Measurements from ENCODE around the gene ACSF3.
"Not testable (repeated sequence)": the region's sequence is repeated elsewhere in the genome, so short reads cannot be mapped to it uniquely, and the experiment has no call there.

The ACSF3 gene

DNA sequence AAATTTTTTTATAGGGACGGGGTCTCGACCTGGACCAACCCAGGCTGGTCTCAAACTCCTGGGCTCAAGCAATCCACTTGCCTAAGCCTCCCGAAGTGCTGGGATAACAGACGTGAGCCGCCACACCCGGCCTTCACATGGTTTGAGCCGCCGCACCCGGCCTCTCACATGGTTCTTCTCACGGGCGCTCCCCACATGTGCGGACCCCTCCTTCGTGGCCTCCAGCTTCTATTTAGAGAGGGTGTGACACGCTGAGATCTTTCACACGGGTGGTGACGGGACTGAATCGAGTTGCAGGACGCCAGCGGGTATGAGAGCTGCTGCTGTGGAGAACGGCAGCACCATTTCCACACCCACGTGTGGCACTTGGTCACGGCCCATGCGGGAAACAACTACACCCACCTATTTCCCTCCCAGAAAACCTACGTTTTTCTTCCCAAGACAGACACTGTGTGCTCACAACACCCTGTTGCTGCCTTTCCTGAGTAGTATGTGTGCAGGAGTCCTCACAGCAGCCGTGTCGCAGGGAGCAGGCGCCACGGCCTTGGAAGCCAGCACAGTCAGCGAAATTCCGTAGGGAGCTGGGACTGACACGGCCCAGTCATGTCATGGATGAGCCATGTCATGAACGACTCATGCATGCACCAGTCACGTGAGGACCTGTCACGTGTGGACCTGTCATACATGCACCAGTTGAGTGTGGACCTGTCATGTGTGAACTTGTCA lies 20.1 kb upstream of the ACSF3 start:
- no peak for DNase-seq (ENCODE audit: low spot score)

- DNase-seq (ENCODE audit: low spot score), result not testable (repeated sequence)
Observed at GRCh38 chr16:89074072-89074674, 19.5 kb upstream of the ACSF3 start.

GRCh38 chr16:89074803-89075688 lies 18.6 kb upstream of the ACSF3 start:
- DNase-seq (ENCODE audit: low spot score), result no peak

GRCh38 chr16:89076159-89076558 lies 17.5 kb upstream of the ACSF3 start:
- no peak for DNase-seq (ENCODE audit: low spot score)

DNA sequence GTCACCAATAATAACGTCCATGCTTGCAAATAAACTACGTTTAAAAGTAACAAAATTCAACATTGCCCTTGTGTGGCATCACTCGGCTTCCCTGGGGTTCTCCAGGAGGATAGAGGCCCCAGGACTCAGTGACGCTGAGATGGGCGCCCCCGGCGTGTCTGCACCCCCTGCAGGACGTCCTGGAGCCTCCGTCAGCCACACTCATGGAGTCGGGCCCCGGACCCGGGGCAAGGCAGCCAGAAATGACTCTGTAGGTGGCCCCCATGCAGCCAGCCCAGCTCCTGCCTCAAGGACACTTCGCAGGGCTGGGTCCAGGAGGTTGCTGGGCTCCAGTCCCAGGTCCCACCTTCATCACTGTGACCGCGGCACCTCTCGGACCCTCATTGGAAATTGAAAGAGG lies 16.6 kb upstream of the ACSF3 start:
- DNase-seq (ENCODE audit: low spot score), result no peak

DNA sequence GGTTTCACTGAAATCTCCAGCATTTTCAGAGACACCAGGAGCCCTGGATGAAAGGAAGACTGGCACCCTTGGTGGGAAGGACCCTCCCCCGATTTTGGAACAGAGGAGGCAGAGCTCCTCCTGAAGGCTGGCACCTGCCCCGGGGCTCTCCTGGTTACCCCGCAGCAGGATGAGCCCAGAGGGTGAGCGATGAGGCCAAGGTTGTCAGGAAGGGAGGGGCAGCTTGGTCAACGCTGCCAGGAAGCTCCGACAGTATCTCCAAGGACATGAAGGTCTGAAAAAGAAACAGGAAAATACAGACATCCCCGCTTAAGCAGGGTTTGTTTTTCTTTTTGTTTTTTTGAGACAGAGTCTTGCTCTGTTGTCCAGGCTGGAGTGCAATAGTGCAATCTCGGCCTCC lies 15.5 kb upstream of the ACSF3 start:
- no peak for DNase-seq (ENCODE audit: low spot score)

- DNase-seq (ENCODE audit: low spot score), result no peak
Observed at GRCh38 chr16:89079434-89079980, 14.1 kb upstream of the ACSF3 start.

DNA sequence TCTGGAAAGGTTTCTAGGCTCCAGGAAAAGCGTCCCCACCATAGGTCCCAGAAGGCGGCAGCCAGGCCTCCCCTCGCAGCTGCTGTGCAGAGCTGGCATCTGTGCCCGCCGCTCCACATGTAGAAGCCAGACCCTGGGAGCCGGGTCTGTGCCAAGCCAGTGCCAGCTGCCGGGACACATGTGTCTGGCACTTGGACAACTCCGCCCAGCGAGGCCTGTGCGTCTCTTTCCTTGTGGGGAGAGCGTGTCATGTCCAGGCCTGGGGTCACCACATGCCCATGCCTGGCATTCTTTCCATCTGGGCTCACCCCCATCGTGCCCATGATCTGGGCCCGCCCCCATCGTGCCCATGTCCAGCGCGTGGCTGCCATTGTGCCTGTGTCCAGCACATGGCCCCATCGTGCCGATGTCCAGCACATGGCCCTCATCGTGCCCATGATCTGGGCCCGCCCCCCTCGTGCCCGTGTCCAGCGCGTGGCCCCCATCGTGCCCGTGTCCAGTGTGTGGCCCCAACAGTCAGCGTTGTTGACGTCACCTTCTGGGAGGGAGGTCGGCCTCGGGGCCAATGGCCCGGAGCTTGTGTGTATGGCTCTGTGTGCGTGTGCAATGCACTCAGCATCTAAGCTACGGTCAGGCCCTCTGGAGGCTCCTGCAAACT lies 13.3 kb upstream of the ACSF3 start:
- no peak for DNase-seq (ENCODE audit: low spot score)

GRCh38 chr16:89081556-89081955 lies 12.1 kb upstream of the ACSF3 start:
- no peak for DNase-seq (ENCODE audit: low spot score)

DNA sequence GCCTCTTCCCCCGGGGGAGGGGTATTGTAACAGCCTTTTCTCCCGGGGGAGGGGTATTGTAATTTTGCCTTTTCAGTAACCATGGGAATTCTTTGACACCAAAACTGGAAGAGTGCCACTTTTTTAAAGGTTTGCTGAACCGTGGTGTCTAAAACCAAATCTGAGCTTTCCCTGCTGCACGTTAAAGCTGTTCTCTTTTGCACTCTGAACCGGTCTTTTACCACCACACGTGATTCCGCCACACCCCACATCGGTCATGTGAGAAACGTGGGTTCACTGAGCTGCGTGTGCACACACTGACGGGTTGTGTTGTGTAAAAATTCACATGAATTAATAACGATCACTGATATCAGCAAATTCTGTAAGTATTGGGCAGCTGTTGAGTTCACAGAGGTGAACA lies 9.2 kb upstream of the ACSF3 start:
- DNase-seq (ENCODE audit: low spot score), result no peak

GRCh38 chr16:89084814-89085612 lies 8.6 kb upstream of the ACSF3 start:
- no peak for DNase-seq (ENCODE audit: low spot score)

DNA sequence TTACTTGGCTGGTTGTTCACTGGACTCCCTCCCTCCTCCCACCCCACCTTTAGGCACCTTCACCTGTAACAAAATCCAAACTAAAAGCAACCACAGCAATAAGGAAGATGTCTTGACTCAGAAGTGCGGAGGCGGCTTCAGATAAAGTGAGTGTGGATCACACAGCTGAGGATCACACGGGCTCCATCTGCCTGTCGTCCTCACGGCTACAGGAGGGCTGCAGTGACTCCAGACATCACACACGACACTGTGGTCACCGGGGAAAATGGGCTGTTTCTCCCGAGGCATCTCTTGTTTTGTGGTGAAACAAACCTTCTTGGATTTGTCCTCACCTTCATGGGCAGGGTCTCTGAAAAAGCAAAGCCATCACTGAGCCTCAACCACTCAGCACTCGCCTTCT lies 7.9 kb upstream of the ACSF3 start:
- DNase-seq (ENCODE audit: low spot score), result no peak

DNA sequence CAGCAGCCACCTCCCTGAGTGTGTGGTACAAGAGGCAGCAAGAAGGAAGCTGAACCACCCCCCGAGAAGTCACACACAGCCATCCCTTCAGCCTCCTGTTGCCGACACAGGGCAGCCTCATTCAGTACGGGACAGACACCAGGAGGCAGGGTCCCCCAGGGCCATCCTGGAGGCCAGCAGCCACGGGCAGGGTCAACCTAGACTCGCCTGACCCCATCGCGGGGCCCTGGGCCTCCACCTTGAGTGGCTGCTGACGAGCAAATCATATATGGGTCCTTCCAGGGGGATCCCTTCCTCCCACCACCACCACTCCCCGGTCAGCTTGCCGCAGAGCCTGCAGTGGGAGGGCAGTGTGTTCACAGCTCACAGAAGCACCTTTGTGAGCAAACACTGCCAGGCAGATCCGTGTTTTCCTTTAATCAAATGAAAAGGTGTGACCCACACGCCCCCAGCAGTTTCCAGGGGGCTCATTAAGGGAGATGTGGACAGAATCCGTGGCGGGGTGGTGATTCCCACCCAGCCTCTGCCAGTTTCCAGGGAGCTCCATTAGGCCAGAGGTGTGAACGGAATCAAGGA lies 5.6 kb upstream of the ACSF3 start:
- no peak for DNase-seq (ENCODE audit: low spot score)

DNA sequence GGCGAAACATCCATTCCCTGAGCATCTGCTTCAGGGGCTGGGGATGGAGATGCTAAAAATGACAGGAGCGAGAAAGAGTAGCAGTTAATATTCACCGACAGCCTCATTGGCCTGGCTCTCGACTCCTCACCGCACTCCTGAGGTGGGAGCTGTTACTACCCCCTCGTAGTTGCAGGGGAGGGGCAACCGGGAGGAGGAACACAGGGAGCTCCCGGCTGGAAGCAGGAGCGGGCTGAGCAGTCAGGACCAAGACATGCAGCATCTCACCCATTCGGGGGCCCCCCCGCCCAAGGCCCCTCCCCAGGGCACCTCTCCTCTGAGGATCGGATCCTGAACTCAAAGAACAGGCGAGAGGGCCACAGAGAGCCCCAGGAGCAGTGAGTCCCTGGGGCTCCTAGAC lies 4.5 kb upstream of the ACSF3 start:
- DNase-seq (ENCODE audit: low spot score), result no peak

- peak; percentile 45 for DNase-seq (ENCODE audit: low spot score)
Observed at GRCh38 chr16:89090182-89090630, 3.4 kb upstream of the ACSF3 start.

- DNase-seq (ENCODE audit: low spot score), result no peak
Observed at GRCh38 chr16:89090669-89091426, 2.8 kb upstream of the ACSF3 start.

DNA sequence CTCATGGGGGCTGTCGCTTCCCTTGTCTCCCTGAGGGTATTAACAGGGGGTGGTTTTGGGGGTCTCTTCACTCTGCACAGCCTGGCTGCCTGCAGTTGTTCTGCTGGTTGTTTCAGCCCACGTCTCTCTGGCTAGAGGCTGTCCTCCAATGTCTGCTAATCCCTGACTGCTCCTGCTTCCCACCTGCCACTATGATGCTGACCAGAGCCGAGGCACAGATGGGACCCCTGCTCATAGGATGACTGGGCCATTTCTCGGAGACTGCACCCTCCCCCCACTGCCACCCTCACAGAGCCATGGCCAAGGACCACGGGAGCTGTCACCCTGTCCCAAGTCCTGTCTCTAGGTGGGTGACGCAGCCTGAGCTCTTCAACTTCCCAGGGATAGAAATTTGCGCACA lies 1.6 kb upstream of the ACSF3 start:
- DNase-seq (ENCODE audit: low spot score), result no peak

DNA sequence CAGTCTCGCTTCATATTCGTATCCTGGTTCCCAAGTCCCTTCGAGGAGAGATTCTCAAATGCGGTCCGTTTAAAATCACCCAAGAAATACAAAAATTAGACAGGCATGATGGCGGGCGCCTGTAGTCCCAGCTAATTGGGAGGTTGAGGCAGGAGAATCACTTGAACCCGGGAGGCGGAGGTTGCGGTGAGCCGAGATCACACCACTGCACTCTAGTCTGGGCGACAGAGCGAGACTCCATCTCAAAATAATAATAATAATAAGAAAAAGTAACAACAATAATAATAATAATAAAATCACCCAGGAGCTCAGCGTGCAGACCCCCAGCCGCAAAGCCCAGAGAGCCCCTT lies 425 bp upstream of the ACSF3 start:
- DNase-seq (ENCODE audit: low spot score), result not testable (repeated sequence)

DNA sequence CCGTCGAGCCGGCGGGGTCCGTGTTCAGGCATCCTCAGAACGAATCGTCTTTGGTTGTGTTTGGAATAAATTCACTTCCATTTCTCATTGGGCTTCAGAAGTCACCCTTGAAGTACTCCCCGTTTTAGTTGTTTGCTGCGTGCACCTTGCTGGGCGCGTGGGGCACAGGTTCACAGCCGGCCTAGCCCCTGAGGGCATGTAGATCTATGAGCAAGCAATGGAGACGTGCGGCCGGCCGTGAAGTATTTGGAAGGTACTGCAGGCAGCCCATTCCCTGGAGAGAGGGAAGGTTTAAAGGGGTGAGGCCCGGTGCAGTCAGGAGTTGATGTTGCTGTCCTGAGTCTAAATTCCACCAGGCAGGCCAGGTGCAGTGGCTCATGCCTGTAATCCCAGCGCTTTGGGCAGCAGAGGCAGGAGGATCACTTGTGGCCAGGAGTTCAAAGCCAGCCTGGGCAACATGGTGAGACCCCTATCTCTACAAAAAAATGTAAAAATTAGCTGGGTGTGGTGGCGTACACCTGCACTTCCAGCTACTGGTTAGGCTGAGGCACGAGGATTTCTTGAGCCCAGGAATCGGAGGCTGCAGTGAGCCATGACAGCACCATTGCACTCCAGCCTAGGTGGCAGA lies 714 bp downstream of the ACSF3 start:
- peak; percentile 18 for DNase-seq (ENCODE audit: low spot score)

DNA sequence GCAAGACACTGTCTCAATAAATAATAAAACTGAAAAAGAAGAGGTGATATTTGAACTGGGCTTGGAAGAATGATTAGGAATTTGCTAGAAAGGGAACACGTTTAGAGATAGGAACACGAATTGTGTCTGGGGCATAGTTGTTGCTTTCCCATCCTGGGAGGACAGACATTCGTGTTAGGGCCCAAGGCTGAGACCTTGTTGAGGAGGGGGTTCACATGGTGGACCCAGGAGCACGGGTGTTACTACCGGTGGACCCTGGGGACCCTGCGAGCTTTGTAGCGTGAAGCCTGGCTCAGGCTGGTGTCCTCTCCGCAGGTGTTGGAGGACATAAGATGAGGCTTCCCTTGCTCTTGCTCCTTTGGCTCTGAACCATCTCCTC lies 1.2 kb downstream of the ACSF3 start:
- DNase-seq (ENCODE audit: low spot score), result no peak
